ENCODE data around the gene COPB1.

GRCh38 chr11:14546672-14547071, 47.1 kb upstream of the COPB1 start:
- TF ChIP-seq, protein P1, sequence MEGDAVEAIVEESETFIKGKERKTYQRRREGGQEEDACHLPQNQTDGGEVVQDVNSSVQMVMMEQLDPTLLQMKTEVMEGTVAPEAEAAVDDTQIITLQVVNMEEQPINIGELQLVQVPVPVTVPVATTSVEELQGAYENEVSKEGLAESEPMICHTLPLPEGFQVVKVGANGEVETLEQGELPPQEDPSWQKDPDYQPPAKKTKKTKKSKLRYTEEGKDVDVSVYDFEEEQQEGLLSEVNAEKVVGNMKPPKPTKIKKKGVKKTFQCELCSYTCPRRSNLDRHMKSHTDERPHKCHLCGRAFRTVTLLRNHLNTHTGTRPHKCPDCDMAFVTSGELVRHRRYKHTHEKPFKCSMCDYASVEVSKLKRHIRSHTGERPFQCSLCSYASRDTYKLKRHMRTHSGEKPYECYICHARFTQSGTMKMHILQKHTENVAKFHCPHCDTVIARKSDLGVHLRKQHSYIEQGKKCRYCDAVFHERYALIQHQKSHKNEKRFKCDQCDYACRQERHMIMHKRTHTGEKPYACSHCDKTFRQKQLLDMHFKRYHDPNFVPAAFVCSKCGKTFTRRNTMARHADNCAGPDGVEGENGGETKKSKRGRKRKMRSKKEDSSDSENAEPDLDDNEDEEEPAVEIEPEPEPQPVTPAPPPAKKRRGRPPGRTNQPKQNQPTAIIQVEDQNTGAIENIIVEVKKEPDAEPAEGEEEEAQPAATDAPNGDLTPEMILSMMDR (IDR thresholded peaks at IDR 0.05) = no peak
- no peak for TF ChIP-seq POLR2A (IDR thresholded peaks at IDR 0.05)
- TF ChIP-seq EP300 (IDR thresholded peaks at IDR 0.05) = no peak
